GM12878 (cell line): Measurements from ENCODE around the gene THADA. TPM values are rescaled to one million over a fixed set of nuclear protein-coding genes. Genes with fewer than 3 reads are reported as not detected.

Experiments
- MTA3 ChIP-seq: IDR thresholded peaks from 2 replicates; pipeline ENCODE4 v1.6.1; 2012; ENCODE audit warnings: low read length, inconsistent platforms, borderline replicate concordance
- PAX5 ChIP-seq: IDR thresholded peaks from 2 replicates; pipeline ENCODE4 v1.6.1; 2011; ENCODE audit warnings: low read depth, low read length, borderline replicate concordance
- SMC3 ChIP-seq: IDR thresholded peaks from 2 replicates; pipeline ENCODE4 v1.6.1; 2011; ENCODE audit warnings: low read length, improper control_type of control experiment, borderline replicate concordance
- polyA plus RNA-seq, 11 experiments: library from polyadenylated mRNA; depleted of rRNA in 4 of 11; unstranded in 6 of 11; stranded (reverse) in 5 of 11; fragments of >200 nt; fragmentation: Nextera tagmentation in 4 of 11; fragmentation: Illumina TruSeq in 1 of 11; extraction: Ambion mirVana in 4 of 11; extraction: Trizol in 1 of 11; gene quantifications; 1 replicate in 1 of 11; 2 replicates in 10 of 11; pipeline versions ENCODE4 v1.2.1 to v1.2.3, GENCODE V29; 2011 to 2016; ENCODE audit warnings: inconsistent platforms in 2 of 11, missing spikeins in 2 of 11, low read depth in 1 of 11
- total RNA-seq, 4 experiments: library from RNA; depleted of rRNA in 3 of 4; stranded (reverse); fragments of >200 nt in 3 of 4; fragmentation: Illumina TruSeq in 1 of 4; extraction: Trizol in 1 of 4; gene quantifications; 2 replicates each; pipeline versions ENCODE4 v1.2.1 to v1.2.3, GENCODE V29; 2013 to 2021
- TF ChIP-seq, protein P1 (sequence below): fragments of 450-650 bp; IDR thresholded peaks from 2 replicates; pipeline ENCODE4 v1.6.1; 2017; ENCODE audit warnings: mild to moderate bottlenecking, moderate library complexity
- TF ChIP-seq, protein P2 (sequence below): fragments of 450-650 bp; IDR thresholded peaks from 2 replicates; pipeline ENCODE4 v1.6.1; 2017; ENCODE audit warnings: low read depth, mild to moderate bottlenecking, moderate library complexity
- TF ChIP-seq, protein P3 (sequence below): IDR thresholded peaks from 2 replicates; pipeline ENCODE4 v1.6.1; 2012; ENCODE audit warnings: low read depth, low read length, improper control_type of control experiment

Gene THADA
- total and polyA plus RNA-seq, 10 of the 15 experiments (the other 5 are each of a cell fraction or from before 2014, with no cell fraction given): 14.6 to 33.2 (median 23.2) TPM

DNA sequence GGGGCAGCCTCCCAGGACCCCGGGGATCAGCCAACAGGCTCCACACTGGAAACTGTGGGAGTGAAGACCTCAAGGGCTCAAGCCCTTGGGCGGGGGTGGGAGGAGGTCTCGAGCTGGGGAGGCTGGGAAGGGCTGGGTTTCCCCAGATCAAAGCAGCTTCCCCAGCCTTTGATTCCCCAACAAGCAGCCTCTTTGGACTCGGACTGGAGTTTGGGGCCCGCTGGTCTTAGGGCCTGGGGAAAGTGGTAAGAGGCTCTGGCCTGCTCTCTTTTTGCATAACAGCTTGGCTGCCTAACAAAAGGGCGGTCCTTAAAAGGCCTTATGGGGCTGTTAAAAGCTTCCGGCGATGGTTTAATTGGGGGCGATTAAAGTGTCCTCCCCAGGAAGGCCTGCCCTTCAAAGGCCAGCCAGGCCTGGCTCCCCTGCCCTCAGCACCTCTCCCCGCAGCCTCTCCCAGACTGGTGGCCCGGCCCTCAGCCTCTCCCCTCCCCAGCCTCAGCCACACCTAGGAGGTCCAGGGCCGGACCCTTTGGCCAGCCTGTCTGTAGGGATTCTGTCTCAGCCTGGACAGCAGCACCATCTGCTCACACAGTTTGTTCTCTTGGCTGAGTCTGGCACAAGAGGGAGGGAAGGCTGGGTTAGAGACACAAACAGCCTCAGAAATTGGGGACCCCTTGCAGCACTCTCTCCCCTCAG is 409.0 kb downstream of the THADA start (continued):
- TF ChIP-seq, protein P1, sequence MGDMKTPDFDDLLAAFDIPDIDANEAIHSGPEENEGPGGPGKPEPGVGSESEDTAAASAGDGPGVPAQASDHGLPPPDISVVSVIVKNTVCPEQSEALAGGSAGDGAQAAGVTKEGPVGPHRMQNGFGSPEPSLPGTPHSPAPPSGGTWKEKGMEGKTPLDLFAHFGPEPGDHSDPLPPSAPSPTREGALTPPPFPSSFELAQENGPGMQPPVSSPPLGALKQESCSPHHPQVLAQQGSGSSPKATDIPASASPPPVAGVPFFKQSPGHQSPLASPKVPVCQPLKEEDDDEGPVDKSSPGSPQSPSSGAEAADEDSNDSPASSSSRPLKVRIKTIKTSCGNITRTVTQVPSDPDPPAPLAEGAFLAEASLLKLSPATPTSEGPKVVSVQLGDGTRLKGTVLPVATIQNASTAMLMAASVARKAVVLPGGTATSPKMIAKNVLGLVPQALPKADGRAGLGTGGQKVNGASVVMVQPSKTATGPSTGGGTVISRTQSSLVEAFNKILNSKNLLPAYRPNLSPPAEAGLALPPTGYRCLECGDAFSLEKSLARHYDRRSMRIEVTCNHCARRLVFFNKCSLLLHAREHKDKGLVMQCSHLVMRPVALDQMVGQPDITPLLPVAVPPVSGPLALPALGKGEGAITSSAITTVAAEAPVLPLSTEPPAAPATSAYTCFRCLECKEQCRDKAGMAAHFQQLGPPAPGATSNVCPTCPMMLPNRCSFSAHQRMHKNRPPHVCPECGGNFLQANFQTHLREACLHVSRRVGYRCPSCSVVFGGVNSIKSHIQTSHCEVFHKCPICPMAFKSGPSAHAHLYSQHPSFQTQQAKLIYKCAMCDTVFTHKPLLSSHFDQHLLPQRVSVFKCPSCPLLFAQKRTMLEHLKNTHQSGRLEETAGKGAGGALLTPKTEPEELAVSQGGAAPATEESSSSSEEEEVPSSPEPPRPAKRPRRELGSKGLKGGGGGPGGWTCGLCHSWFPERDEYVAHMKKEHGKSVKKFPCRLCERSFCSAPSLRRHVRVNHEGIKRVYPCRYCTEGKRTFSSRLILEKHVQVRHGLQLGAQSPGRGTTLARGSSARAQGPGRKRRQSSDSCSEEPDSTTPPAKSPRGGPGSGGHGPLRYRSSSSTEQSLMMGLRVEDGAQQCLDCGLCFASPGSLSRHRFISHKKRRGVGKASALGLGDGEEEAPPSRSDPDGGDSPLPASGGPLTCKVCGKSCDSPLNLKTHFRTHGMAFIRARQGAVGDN: no peak
- no peak for TF ChIP-seq PAX5
- TF ChIP-seq SMC3: no peak
- TF ChIP-seq, protein P2, sequence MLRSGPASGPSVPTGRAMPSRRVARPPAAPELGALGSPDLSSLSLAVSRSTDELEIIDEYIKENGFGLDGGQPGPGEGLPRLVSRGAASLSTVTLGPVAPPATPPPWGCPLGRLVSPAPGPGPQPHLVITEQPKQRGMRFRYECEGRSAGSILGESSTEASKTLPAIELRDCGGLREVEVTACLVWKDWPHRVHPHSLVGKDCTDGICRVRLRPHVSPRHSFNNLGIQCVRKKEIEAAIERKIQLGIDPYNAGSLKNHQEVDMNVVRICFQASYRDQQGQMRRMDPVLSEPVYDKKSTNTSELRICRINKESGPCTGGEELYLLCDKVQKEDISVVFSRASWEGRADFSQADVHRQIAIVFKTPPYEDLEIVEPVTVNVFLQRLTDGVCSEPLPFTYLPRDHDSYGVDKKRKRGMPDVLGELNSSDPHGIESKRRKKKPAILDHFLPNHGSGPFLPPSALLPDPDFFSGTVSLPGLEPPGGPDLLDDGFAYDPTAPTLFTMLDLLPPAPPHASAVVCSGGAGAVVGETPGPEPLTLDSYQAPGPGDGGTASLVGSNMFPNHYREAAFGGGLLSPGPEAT: no peak
- TF ChIP-seq, protein P3, sequence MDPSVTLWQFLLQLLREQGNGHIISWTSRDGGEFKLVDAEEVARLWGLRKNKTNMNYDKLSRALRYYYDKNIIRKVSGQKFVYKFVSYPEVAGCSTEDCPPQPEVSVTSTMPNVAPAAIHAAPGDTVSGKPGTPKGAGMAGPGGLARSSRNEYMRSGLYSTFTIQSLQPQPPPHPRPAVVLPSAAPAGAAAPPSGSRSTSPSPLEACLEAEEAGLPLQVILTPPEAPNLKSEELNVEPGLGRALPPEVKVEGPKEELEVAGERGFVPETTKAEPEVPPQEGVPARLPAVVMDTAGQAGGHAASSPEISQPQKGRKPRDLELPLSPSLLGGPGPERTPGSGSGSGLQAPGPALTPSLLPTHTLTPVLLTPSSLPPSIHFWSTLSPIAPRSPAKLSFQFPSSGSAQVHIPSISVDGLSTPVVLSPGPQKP: no peak
- no peak for TF ChIP-seq MTA3
